ENCODE data around the gene PNPLA7. TPM values are rescaled to one million over a fixed set of nuclear protein-coding genes. Genes with fewer than 3 reads are reported as not detected.

The PNPLA7 gene
- total RNA-seq, 1 experiment from 2014 or later: 0.90 TPM

DNA sequence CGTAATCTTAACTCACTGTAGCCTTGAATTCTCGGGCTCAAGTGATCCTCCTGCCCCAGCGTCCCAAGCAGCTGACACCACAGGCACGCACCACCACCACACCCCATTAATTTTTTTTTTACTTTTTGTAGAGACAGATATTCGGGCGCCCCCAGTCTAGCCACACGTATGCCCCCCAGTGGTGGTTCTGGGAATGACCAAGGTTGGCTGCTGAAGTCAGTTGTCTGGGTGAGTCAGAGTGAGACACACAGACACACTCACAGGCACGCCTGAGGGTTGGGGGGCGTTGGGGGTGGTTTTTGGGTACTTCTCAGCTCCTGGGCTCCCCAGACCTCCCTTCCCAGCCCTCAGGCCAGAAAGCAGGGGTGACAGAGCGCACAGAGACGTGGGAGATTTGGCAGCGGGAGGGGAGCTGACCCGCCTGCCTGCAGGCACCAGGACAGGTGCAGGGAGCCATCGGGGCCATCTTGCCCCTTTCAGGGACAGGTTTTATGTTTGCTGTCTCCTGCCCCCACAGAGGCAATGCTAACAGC is 104.9 kb downstream of the PNPLA7 start:
- peak; percentile 79 for DNase-seq (ENCODE audit: low spot score)
- intact Hi-C loops (cut with micrococcal nuclease; ENCODE audit: unreplicated experiment): loop anchor here (2.0 kb wide), 1 partner anchor 151 kb away; no protein-coding TSS in a partner anchor
- ChIA-PET POLR2A (ENCODE audit: low non-redundant PET) (no interaction called here), CTCF (interaction anchor here (0.7 to 1.5 kb wide), 2 partner anchors 22 to 158 kb away, joined by 5 to 11 read pairs; partner anchors contain the start of genes EXD3 and NOXA1)
- H3K4me3 ChIP-seq (ENCODE audit: low read depth, low read length, poor library complexity, severe bottlenecking): no peak overlapping the region
- peaks cover 6% of the 10 kb centered on the region for H3K4me1 ChIP-seq (ENCODE audit: insufficient read depth, low read length, poor library complexity, severe bottlenecking)
- BruUV-seq (replicated peaks): no TSS peak
- no peaks in the 10 kb centered on the region for H3K9me3 ChIP-seq (ENCODE audit: low read depth, low read length, poor library complexity, severe bottlenecking)
- no peak overlapping the region for H3K27ac ChIP-seq (ENCODE audit: low read depth, low read length, poor library complexity, severe bottlenecking)
- H3K36me3 ChIP-seq (ENCODE audit: insufficient read depth, low read length, poor library complexity, severe bottlenecking): peaks cover 5% of the 10 kb centered on the region
- no peak for TF ChIP-seq EZH2 (IDR thresholded peaks at IDR 0.05; ENCODE audit: borderline replicate concordance, low read depth, low read length, poor library complexity, severe bottlenecking)
- TF ChIP-seq, protein P1, sequence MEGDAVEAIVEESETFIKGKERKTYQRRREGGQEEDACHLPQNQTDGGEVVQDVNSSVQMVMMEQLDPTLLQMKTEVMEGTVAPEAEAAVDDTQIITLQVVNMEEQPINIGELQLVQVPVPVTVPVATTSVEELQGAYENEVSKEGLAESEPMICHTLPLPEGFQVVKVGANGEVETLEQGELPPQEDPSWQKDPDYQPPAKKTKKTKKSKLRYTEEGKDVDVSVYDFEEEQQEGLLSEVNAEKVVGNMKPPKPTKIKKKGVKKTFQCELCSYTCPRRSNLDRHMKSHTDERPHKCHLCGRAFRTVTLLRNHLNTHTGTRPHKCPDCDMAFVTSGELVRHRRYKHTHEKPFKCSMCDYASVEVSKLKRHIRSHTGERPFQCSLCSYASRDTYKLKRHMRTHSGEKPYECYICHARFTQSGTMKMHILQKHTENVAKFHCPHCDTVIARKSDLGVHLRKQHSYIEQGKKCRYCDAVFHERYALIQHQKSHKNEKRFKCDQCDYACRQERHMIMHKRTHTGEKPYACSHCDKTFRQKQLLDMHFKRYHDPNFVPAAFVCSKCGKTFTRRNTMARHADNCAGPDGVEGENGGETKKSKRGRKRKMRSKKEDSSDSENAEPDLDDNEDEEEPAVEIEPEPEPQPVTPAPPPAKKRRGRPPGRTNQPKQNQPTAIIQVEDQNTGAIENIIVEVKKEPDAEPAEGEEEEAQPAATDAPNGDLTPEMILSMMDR (conservative IDR thresholded peaks at IDR 0.05; ENCODE audit: low read depth, low read length): peak; percentile 91
- no peaks in the 10 kb centered on the region for H3K27me3 ChIP-seq (replicated peaks; ENCODE audit: insufficient read depth, low read depth, low read length, poor library complexity)

DNA sequence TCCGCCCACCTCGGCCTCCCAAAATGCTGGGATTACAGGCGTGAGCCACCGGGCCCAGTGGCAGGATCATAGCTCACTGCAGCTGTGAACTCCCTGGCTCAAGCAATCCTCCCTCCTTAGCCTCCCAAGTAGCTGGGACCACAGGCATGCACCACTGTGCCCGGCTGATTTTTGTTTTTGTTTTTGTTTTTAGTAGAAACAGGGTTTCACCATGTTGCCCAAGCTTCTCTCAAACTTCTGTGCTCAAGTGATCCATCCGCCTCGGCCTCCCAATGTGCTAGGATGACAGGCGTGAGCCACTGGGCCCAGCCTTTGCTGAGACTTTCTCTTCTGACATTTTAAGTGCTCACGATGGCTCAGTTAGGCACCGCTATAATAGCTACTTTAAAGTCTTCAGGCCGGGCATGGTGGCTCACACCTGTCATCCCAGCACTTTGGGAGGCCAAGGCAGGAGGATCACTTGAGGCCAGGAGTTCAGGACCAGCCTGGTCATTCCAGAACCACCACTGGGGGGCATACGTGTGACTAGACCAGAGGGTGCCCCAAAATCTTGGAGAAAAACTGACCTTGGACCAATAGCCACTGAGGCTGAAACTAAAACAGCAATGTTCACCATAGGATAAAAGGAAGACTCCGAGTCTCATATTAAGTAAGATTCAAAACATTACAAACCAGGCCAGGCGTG is 106.0 kb downstream of the PNPLA7 start:
- Histone ChIP-seq H3K4me1 (ENCODE audit: insufficient read depth, low read length, poor library complexity, severe bottlenecking) (peaks cover 6% of the 10 kb centered on the region), H3K9me3 (ENCODE audit: low read depth, low read length, poor library complexity, severe bottlenecking) (no peaks in the 10 kb centered on the region), H3K36me3 (ENCODE audit: insufficient read depth, low read length, poor library complexity, severe bottlenecking) (peaks cover 4% of the 10 kb centered on the region), H3K4me3 (ENCODE audit: low read depth, low read length, poor library complexity, severe bottlenecking) (no peak overlapping the region), H3K27ac (ENCODE audit: low read depth, low read length, poor library complexity, severe bottlenecking) (no peak overlapping the region), H3K27me3 (replicated peaks; ENCODE audit: insufficient read depth, low read depth, low read length, poor library complexity) (no peaks in the 10 kb centered on the region)
- POLR2A ChIA-PET (ENCODE audit: low non-redundant PET): no interaction called here
- no peak for DNase-seq (ENCODE audit: low spot score)
- TF ChIP-seq, protein P1 (conservative IDR thresholded peaks at IDR 0.05; ENCODE audit: low read depth, low read length): no peak
- TF ChIP-seq EZH2 (IDR thresholded peaks at IDR 0.05; ENCODE audit: borderline replicate concordance, low read depth, low read length, poor library complexity, severe bottlenecking): no peak
- BruUV-seq (replicated peaks): no TSS peak
- CTCF ChIA-PET: interaction anchor here (0.7 to 1.9 kb wide), 3 partner anchors 22 to 1408 kb away, joined by 3 to 7 read pairs (median 5); partner anchors contain the start of gene EXD3
- intact Hi-C loops (cut with micrococcal nuclease; ENCODE audit: unreplicated experiment): loop anchor here (2.0 kb wide), 1 partner anchor 149 kb away; no protein-coding TSS in a partner anchor

DNA sequence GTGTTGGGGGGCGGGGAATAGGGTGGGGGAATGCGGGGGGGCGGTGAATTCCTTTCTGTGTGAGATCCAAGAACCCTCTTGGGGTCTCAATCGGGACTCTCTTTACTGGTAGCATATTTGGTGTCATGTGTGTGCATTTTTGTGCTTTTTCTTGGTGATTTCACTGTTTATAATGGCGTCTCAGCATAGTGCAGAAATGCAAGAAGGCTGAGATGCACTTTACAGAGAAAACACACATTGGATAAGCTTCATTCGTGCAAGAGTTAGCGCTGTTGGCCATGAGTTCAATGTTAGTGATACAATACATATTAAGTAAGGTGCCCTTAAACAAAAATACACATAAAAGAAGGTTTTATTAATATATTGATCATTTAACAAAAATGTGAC is 108.3 kb downstream of the PNPLA7 start:
- Histone ChIP-seq H3K36me3 (ENCODE audit: insufficient read depth, low read length, poor library complexity, severe bottlenecking) (no peaks in the 10 kb centered on the region), H3K27me3 (replicated peaks; ENCODE audit: insufficient read depth, low read depth, low read length, poor library complexity) (no peaks in the 10 kb centered on the region), H3K4me3 (ENCODE audit: low read depth, low read length, poor library complexity, severe bottlenecking) (no peak overlapping the region), H3K4me1 (ENCODE audit: insufficient read depth, low read length, poor library complexity, severe bottlenecking) (peaks cover 6% of the 10 kb centered on the region), H3K9me3 (ENCODE audit: low read depth, low read length, poor library complexity, severe bottlenecking) (no peaks in the 10 kb centered on the region), H3K27ac (ENCODE audit: low read depth, low read length, poor library complexity, severe bottlenecking) (no peak overlapping the region)
- ChIA-PET POLR2A (ENCODE audit: low non-redundant PET) (no interaction called here), CTCF (no interaction called here)
- no TSS peak for BruUV-seq (replicated peaks)
- no peak for DNase-seq (ENCODE audit: low spot score)
- intact Hi-C loops (cut with micrococcal nuclease; ENCODE audit: unreplicated experiment): no loop called here
- no peak for TF ChIP-seq EZH2 (IDR thresholded peaks at IDR 0.05; ENCODE audit: borderline replicate concordance, low read depth, low read length, poor library complexity, severe bottlenecking)
- TF ChIP-seq, protein P1 (conservative IDR thresholded peaks at IDR 0.05; ENCODE audit: low read depth, low read length): no peak
